Neural progenitor cell (in vitro differentiated cells): ENCODE results near the gene GIGYF2. TPM values are rescaled to one million over a fixed set of nuclear protein-coding genes. Genes with fewer than 3 reads are reported as not detected.

Experiments used
- DNase-seq: peaks from one replicate; pipeline ENCODE4 v3.0.0-alpha.2; 2016; ENCODE audit warnings: low spot score
- H2AFZ ChIP-seq: fragments of 200-600 bp; sonication (generic); replicated peaks from 2 replicates; pipeline ENCODE4 v1.6.1; 2016; ENCODE audit warnings: antibody characterized with exemption
- H3F3A ChIP-seq: fragments of 200-600 bp; sonication (generic); 2 replicates; pipeline ENCODE4 v1.6.1; 2016; ENCODE audit warnings: antibody characterized with exemption, low read depth
- H3K27ac ChIP-seq: fragments of 200-600 bp; sonication (generic); 2 replicates; pipeline ENCODE4 v1.5.1; 2016; ENCODE audit warnings: mild to moderate bottlenecking
- H3K27me3 ChIP-seq: fragments of 200-600 bp; sonication (generic); 2 replicates; pipeline ENCODE4 v1.6.1; 2016; ENCODE audit warnings: mild to moderate bottlenecking, moderate library complexity
- H3K36me3 ChIP-seq: fragments of 200-600 bp; sonication (generic); 2 replicates; pipeline ENCODE4 v1.5.1; 2016
- H3K4me1 ChIP-seq: fragments of 200-600 bp; sonication (generic); 2 replicates; pipeline ENCODE4 v1.6.1; 2016; ENCODE audit warnings: mixed run types
- H3K4me2 ChIP-seq: fragments of 200-600 bp; sonication (generic); 2 replicates; pipeline ENCODE4 v1.6.1; 2016
- H3K4me3 ChIP-seq: fragments of 200-600 bp; sonication (generic); 2 replicates; pipeline ENCODE4 v1.5.1; 2016
- H3K79me2 ChIP-seq: fragments of 200-600 bp; sonication (generic); 2 replicates; pipeline ENCODE4 v1.6.1; 2016; ENCODE audit warnings: low read depth
- H3K9ac ChIP-seq: fragments of 200-600 bp; sonication (generic); 2 replicates; pipeline ENCODE4 v1.6.1; 2016
- H3K9me3 ChIP-seq: fragments of 200-600 bp; sonication (generic); 2 replicates; pipeline ENCODE4 v1.5.1; 2016; ENCODE audit warnings: low read depth
- H4K20me1 ChIP-seq: fragments of 200-600 bp; sonication (generic); 2 replicates; pipeline ENCODE4 v1.6.1; 2016; ENCODE audit warnings: low read depth
- H3K27ac Mint-ChIP-seq: 3 replicates; pipeline ENCODE4 v1.8.0; 2021; ENCODE audit warnings: mixed read lengths
- H3K27me3 Mint-ChIP-seq: 2 replicates; pipeline ENCODE4 v1.8.0; 2022; ENCODE audit warnings: low read depth, mild to moderate bottlenecking, inconsistent platforms, moderate library complexity, mixed read lengths; ENCODE audit not compliant: insufficient read depth
- H3K36me3 Mint-ChIP-seq: 3 replicates; pipeline ENCODE4 v1.8.0; 2021; ENCODE audit warnings: mixed read lengths
- H3K4me1 Mint-ChIP-seq: 3 replicates; pipeline ENCODE4 v1.8.0; 2021; ENCODE audit warnings: mixed read lengths
- H3K4me3 Mint-ChIP-seq: 3 replicates; pipeline ENCODE4 v1.8.0; 2021; ENCODE audit warnings: mild to moderate bottlenecking, moderate library complexity, mixed read lengths
- H3K9me3 Mint-ChIP-seq: 3 replicates; pipeline ENCODE4 v1.8.0; 2020; ENCODE audit warnings: mixed read lengths
- EZH2 ChIP-seq: fragments of 200-600 bp; sonication (generic); IDR thresholded peaks from 2 replicates; pipeline ENCODE4 v1.6.1; 2017; ENCODE audit warnings: antibody characterized with exemption, mild to moderate bottlenecking, moderate library complexity
- EZH2phosphoT487 ChIP-seq: fragments of 200-600 bp; sonication (generic); IDR thresholded peaks from 2 replicates; pipeline ENCODE4 v1.6.1; 2017; ENCODE audit warnings: antibody characterized with exemption
- total RNA-seq: library from RNA; depleted of rRNA; stranded (reverse); fragments of >200 nt; gene quantifications from 2 replicates; pipeline ENCODE4 v1.2.3, GENCODE V29; 2015; ENCODE audit warnings: low replicate concordance
- TF ChIP-seq, protein P1 (sequence below): fragments of 200-600 bp; sonication (generic); IDR thresholded peaks from 2 replicates; pipeline ENCODE4 v1.5.1; 2017; ENCODE audit warnings: antibody characterized with exemption, mild to moderate bottlenecking

Gene GIGYF2
- total RNA-seq, 1 donor from 2014 or later = 76.3 TPM

- peak; percentile 57 for DNase-seq
- no peaks in the 10 kb centered on the region for H3K36me3 Mint-ChIP-seq
- no peak overlapping the region for H3K27ac Mint-ChIP-seq
- Histone ChIP-seq H3K36me3 (no peaks in the 10 kb centered on the region), H4K20me1 (no peaks in the 10 kb centered on the region), H2AFZ (no peak overlapping the region), H3K4me2 (peak overlapping the region; percentile 93), H3K79me2 (no peaks in the 10 kb centered on the region), H3K9ac (no peak overlapping the region), H3K9me3 (no peaks in the 10 kb centered on the region), H3K4me3 (peak overlapping the region; percentile 63), H3K27me3 (peaks cover 52% of the 10 kb centered on the region), H3K4me1 (peaks cover 4% of the 10 kb centered on the region), H3F3A (peaks cover 4% of the 10 kb centered on the region), H3K27ac (no peak overlapping the region)
- peaks cover 16% of the 10 kb centered on the region for H3K4me1 Mint-ChIP-seq
- H3K9me3 Mint-ChIP-seq = no peaks in the 10 kb centered on the region
- H3K4me3 Mint-ChIP-seq = peak overlapping the region; percentile 75
- H3K27me3 Mint-ChIP-seq = peaks cover 24% of the 10 kb centered on the region
- TF ChIP-seq, protein P1, sequence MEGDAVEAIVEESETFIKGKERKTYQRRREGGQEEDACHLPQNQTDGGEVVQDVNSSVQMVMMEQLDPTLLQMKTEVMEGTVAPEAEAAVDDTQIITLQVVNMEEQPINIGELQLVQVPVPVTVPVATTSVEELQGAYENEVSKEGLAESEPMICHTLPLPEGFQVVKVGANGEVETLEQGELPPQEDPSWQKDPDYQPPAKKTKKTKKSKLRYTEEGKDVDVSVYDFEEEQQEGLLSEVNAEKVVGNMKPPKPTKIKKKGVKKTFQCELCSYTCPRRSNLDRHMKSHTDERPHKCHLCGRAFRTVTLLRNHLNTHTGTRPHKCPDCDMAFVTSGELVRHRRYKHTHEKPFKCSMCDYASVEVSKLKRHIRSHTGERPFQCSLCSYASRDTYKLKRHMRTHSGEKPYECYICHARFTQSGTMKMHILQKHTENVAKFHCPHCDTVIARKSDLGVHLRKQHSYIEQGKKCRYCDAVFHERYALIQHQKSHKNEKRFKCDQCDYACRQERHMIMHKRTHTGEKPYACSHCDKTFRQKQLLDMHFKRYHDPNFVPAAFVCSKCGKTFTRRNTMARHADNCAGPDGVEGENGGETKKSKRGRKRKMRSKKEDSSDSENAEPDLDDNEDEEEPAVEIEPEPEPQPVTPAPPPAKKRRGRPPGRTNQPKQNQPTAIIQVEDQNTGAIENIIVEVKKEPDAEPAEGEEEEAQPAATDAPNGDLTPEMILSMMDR = peak; percentile 9
- TF ChIP-seq EZH2 = no peak
- no peak for TF ChIP-seq EZH2phosphoT487
These were observed 178.4 kb downstream of the GIGYF2 start for GRCh38 chr2:232875256-232876121.

DNA sequence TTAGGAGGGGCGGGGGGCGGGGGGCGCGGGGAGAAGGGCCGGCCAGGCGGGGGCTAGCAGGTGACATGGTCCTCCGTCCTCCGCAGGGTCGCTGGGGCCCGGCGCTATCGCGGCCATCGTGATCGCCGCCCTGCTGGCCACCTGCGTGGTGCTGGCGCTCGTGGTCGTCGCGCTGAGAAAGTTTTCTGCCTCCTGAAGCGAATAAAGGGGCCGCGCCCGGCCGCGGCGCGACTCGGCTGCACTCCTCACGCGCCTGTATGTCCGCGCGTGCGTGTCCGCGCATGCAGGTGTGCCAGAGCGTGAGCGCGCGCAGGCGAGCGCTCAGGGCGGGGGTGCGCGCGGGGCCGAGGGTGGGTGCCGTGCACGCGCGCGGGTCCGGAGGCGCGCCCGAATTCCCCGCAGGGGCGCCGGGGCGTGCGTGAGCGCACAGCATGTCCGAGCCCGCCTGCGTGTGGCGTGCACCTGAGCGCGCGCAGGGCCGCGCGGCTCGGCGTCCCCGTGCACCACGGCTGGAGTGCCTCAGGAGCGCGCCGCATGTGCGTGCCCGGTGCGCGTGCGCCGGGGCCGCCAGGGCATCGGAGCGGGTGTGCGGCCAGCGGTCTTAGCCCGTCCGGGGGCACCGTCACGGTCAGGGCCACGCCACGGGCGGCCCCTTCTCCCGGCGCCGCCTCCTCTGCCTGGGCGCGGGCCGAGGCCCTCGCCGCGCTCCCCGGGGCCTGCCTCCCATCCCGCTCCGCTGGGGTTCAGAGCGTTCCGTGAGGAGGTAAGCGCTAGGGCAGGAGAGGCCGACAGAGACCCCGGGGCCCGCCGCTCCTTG, 179.2 kb downstream of the GIGYF2 start:
- Mint-ChIP-seq H3K9me3 (no peaks in the 10 kb centered on the region), H3K36me3 (no peaks in the 10 kb centered on the region), H3K4me3 (peak overlapping the region; percentile 67), H3K27me3 (peaks cover 25% of the 10 kb centered on the region), H3K4me1 (peaks cover 13% of the 10 kb centered on the region), H3K27ac (no peak overlapping the region)
- H3K27ac ChIP-seq = no peak overlapping the region
- no peaks in the 10 kb centered on the region for H3K36me3 ChIP-seq
- peaks cover 52% of the 10 kb centered on the region for H3K27me3 ChIP-seq
- no peaks in the 10 kb centered on the region for H4K20me1 ChIP-seq
- no peak overlapping the region for H3K9ac ChIP-seq
- H3K9me3 ChIP-seq = no peaks in the 10 kb centered on the region
- H3K4me2 ChIP-seq = peak overlapping the region; percentile 93
- H2AFZ ChIP-seq = peak overlapping the region; percentile 46
- TF ChIP-seq EZH2phosphoT487 (no peak), EZH2 (no peak)
- TF ChIP-seq, protein P1 = peak; percentile 51
- H3K79me2 ChIP-seq = no peaks in the 10 kb centered on the region
- DNase-seq = peak; percentile 70
- peak overlapping the region; percentile 63 for H3K4me3 ChIP-seq
- peaks cover 4% of the 10 kb centered on the region for H3F3A ChIP-seq
- peaks cover 4% of the 10 kb centered on the region for H3K4me1 ChIP-seq

- Mint-ChIP-seq H3K36me3 (no peaks in the 10 kb centered on the region), H3K9me3 (no peaks in the 10 kb centered on the region), H3K27me3 (peaks cover 25% of the 10 kb centered on the region), H3K27ac (no peak overlapping the region), H3K4me3 (peak overlapping the region; percentile 80), H3K4me1 (peaks cover 13% of the 10 kb centered on the region)
- TF ChIP-seq EZH2phosphoT487 = peak; percentile 67
- TF ChIP-seq EZH2 = peak; percentile 79
- TF ChIP-seq, protein P1 = no peak
- Histone ChIP-seq H3K4me2 (peak overlapping the region; percentile 93), H3K4me1 (peaks cover 4% of the 10 kb centered on the region), H4K20me1 (no peaks in the 10 kb centered on the region), H3K4me3 (peak overlapping the region; percentile 63), H3K79me2 (no peaks in the 10 kb centered on the region), H3K27me3 (peaks cover 52% of the 10 kb centered on the region), H3F3A (peaks cover 4% of the 10 kb centered on the region), H3K36me3 (no peaks in the 10 kb centered on the region), H3K9ac (no peak overlapping the region), H3K9me3 (no peaks in the 10 kb centered on the region), H3K27ac (no peak overlapping the region), H2AFZ (peak overlapping the region; percentile 46)
- DNase-seq = no peak
These were observed 179.9 kb downstream of the GIGYF2 start for GRCh38 chr2:232876978-232877441.
